Mesendoderm (in vitro differentiated cells): ENCODE data around the gene PARP11.

Experiments
- DNase-seq: peaks from one replicate; pipeline ENCODE4 v3.0.0; 2013
- H2AK5ac ChIP-seq: 2 replicates; pipeline ENCODE4 v1.6.1; 2013; ENCODE audit warnings: low read length, inconsistent platforms
- H2BK120ac ChIP-seq: 2 replicates; pipeline ENCODE4 v1.6.1; 2013; ENCODE audit warnings: low read depth, mild to moderate bottlenecking, low read length, moderate library complexity, mixed read lengths
- H2BK15ac ChIP-seq: replicated peaks from 2 replicates; pipeline ENCODE4 v1.6.1; 2013; ENCODE audit warnings: low read depth, mild to moderate bottlenecking, moderate library complexity
- H2BK5ac ChIP-seq: 2 replicates; pipeline ENCODE4 v1.6.1; 2013; ENCODE audit warnings: low read length, inconsistent platforms
- H3K18ac ChIP-seq: 2 replicates; pipeline ENCODE4 v1.6.1; 2013; ENCODE audit warnings: mild to moderate bottlenecking, low read length, mixed read lengths
- H3K23ac ChIP-seq: one replicate; pipeline ENCODE4 v1.6.1; 2013; ENCODE audit warnings: low read length
- H3K27ac ChIP-seq: 2 replicates; pipeline ENCODE4 v1.5.1; 2013; ENCODE audit warnings: low read depth, mild to moderate bottlenecking, inconsistent platforms, low read length, moderate library complexity
- H3K27me3 ChIP-seq: 2 replicates; pipeline ENCODE4 v1.6.1; 2013; ENCODE audit warnings: low read length, control low read depth, mild to moderate bottlenecking, inconsistent platforms; ENCODE audit not compliant: insufficient read depth, poor library complexity
- H3K36me3 ChIP-seq: 2 replicates; pipeline ENCODE4 v1.6.1; 2013; ENCODE audit warnings: low read length, inconsistent platforms; ENCODE audit not compliant: control insufficient read depth, insufficient read depth
- H3K4ac ChIP-seq: one replicate; pipeline ENCODE4 v1.6.1; 2013; ENCODE audit warnings: low read depth, mild to moderate bottlenecking, low read length, moderate library complexity
- H3K4me1 ChIP-seq: 2 replicates; pipeline ENCODE4 v1.6.1; 2013; ENCODE audit warnings: low read depth, low read length, inconsistent platforms; ENCODE audit not compliant: control insufficient read depth
- H3K4me2 ChIP-seq: 2 replicates; pipeline ENCODE4 v1.6.1; 2013; ENCODE audit warnings: low read length
- H3K4me3 ChIP-seq: 2 replicates; pipeline ENCODE4 v1.5.1; 2013; ENCODE audit warnings: mild to moderate bottlenecking, low read length
- H3K56ac ChIP-seq: one replicate; pipeline ENCODE4 v1.6.1; 2013; ENCODE audit warnings: low read length
- H3K79me1 ChIP-seq: 2 replicates; pipeline ENCODE4 v1.6.1; 2013; ENCODE audit warnings: low read length, inconsistent platforms
- H3K79me2 ChIP-seq: 2 replicates; pipeline ENCODE4 v1.6.1; 2013; ENCODE audit warnings: mild to moderate bottlenecking, low read length; ENCODE audit not compliant: control insufficient read depth, insufficient read depth
- H3K9ac ChIP-seq: 2 replicates; pipeline ENCODE4 v1.6.1; 2013; ENCODE audit warnings: low read length, inconsistent platforms
- H4K5ac ChIP-seq: one replicate; pipeline ENCODE4 v1.6.1; 2013; ENCODE audit warnings: low read length
- H4K8ac ChIP-seq: one replicate; pipeline ENCODE4 v1.6.1; 2013; ENCODE audit warnings: low read depth, mild to moderate bottlenecking, control low read depth, low read length, moderate library complexity
- WGBS: extraction: QIAGEN DNeasy Blood & Tissue Kit; methylation state at CpG from one replicate; pipeline ENCODE4 v1.1.7; 2013; ENCODE audit warnings: low lambda C conversion rate, missing lambda C conversion rate; ENCODE audit not compliant: insufficient coverage; ENCODE audit errors: extremely low coverage; 5-methylcytosine and 5-hydroxymethylcytosine counted together

The PARP11 gene

DNA sequence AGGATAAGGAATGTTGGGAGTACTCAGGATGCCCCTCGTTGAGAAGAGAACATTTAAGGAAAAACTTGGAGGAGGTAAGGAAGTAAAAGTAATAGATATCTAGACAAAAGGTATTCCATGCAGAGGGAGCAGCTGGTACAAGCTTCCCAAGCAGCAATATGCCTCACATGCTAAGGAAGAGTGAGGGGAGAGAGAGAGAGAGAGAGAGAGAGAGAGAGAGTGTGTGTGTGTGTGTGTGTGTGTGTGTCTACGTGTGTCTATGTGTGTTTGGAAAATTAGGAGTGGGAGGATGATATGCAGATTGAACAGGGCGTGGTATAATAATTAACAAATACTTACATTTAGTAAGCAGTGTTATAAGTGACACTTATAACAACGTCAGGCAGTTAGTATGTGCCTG, 9.2 kb upstream of the PARP11 start:
- no peak overlapping the region for H3K4me2 ChIP-seq
- H3K27me3 ChIP-seq, result no peaks in the 10 kb centered on the region
- H3K18ac ChIP-seq, result peak overlapping the region; percentile 64
- peak overlapping the region; percentile 82 for H3K56ac ChIP-seq
- H2AK5ac ChIP-seq, result no peak overlapping the region
- H2BK5ac ChIP-seq, result peak overlapping the region; percentile 93
- no peak overlapping the region for H4K8ac ChIP-seq
- peak overlapping the region; percentile 99 for H2BK120ac ChIP-seq
- H3K27ac ChIP-seq, result peak overlapping the region; percentile 87
- H3K79me2 ChIP-seq, result no peaks in the 10 kb centered on the region
- no peak overlapping the region for H3K4ac ChIP-seq
- peak overlapping the region; percentile 26 for H3K9ac ChIP-seq
- H3K4me3 ChIP-seq, result no peak overlapping the region
- no peak overlapping the region for H2BK15ac ChIP-seq
- DNase-seq, result peak; percentile 33
- no peak overlapping the region for H4K5ac ChIP-seq
- H3K79me1 ChIP-seq, result no peaks in the 10 kb centered on the region
- no peaks in the 10 kb centered on the region for H3K36me3 ChIP-seq
- no peak overlapping the region for H3K23ac ChIP-seq
- H3K4me1 ChIP-seq, result peaks cover 17% of the 10 kb centered on the region
- no CpG with 5 or more reads among the region's 4 CpGs for WGBS

DNA sequence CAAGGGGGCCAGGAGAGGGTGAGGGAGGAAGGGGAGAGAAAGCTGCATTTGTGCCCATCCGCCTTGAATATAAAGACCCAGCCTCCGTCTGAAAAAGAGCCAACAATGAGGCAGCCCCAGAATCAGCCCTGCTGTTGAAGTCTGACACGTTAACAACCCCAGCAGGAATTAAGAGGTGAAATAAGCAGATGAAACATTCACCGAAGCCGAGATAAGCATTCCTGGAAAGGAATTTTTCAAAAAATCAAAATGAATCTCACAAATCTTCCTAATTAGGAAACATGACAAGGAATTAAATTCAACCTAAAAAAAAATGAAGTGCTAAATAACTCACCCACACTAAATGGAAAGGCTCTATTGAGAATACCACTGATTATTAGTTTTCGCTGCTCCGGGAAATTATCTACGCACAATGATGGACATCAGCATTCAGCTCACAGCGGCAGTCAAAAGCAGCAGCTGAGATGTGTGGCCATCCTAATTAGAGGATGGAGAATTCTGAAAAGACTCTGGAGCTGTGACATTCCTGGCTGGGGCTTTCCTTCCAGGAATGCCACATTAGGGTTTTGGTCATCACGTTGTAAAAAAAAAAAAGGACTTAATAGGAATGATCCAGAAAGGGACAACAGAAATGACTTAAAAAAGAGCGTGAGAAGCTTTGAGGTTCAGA, 8.2 kb upstream of the PARP11 start:
- Histone ChIP-seq H3K27me3 (no peaks in the 10 kb centered on the region), H4K8ac (peak overlapping the region; percentile 97), H3K36me3 (no peaks in the 10 kb centered on the region), H3K79me1 (no peaks in the 10 kb centered on the region), H2AK5ac (no peak overlapping the region), H2BK15ac (peak overlapping the region; percentile 57), H3K56ac (peak overlapping the region; percentile 73), H3K27ac (peak overlapping the region; percentile 87), H3K23ac (no peak overlapping the region), H3K4ac (peak overlapping the region; percentile 96), H3K4me1 (peaks cover 17% of the 10 kb centered on the region), H4K5ac (no peak overlapping the region), H3K4me2 (no peak overlapping the region), H2BK120ac (peak overlapping the region; percentile 98), H3K4me3 (no peak overlapping the region), H3K9ac (no peak overlapping the region), H2BK5ac (peak overlapping the region; percentile 97), H3K18ac (peak overlapping the region; percentile 97), H3K79me2 (no peaks in the 10 kb centered on the region)
- no CpG with 5 or more reads among the region's 11 CpGs for WGBS
- DNase-seq, result peak; percentile 96

DNA sequence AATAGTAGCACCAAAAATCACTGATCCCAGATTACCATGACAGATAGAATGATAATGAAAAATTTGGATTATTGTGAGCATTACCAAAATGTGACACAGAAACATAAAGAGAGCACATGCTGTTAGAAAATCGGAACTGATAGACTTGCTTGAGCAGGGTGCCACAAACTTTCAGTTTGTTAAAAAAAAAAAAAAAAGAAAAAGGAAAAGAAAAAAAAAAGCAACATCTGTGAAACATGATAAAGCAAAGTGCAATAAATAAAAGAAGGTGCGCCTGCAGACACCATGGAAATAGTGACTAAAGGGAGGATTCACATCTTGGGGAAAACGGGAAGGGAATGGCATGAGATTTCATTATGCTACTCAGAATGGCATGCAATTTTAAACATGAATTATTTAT, 6.6 kb upstream of the PARP11 start:
- Histone ChIP-seq H2BK5ac (no peak overlapping the region), H3K4me3 (no peak overlapping the region), H3K36me3 (no peaks in the 10 kb centered on the region), H3K9ac (no peak overlapping the region), H2BK15ac (peak overlapping the region; percentile 57), H2BK120ac (no peak overlapping the region), H3K18ac (no peak overlapping the region), H3K23ac (no peak overlapping the region), H3K27ac (no peak overlapping the region), H3K79me2 (no peaks in the 10 kb centered on the region), H4K8ac (no peak overlapping the region), H3K56ac (no peak overlapping the region), H4K5ac (no peak overlapping the region), H3K4ac (peak overlapping the region; percentile 70), H2AK5ac (no peak overlapping the region), H3K79me1 (no peaks in the 10 kb centered on the region), H3K4me1 (peaks cover 17% of the 10 kb centered on the region), H3K4me2 (no peak overlapping the region), H3K27me3 (no peaks in the 10 kb centered on the region)
- no CpG with 5 or more reads among the region's 3 CpGs for WGBS
- DNase-seq, result no peak

DNA sequence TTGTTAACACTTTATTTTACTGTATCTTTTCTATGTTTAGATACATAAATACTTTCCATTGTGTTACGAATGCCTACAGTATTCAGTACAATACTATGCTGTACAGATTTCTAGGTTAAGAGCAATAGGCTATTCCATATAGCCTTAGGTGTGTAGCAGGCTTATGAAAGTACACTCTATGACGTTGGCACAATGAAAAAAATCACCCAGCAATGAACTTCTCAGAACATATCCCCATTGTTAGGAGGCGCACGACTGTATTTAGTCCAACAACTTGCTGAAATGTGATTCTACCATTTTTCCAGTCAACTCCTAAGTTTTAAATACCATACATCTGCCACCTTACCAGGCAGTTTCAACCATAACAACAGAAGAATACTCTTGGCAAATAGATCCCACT, 1.8 kb downstream of the PARP11 start:
- peaks cover 18% of the 10 kb centered on the region for H3K79me2 ChIP-seq
- WGBS, result no CpG with 5 or more reads among the region's 4 CpGs
- H2AK5ac ChIP-seq, result no peak overlapping the region
- H3K4me1 ChIP-seq, result peaks cover 8% of the 10 kb centered on the region
- no peak for DNase-seq
- no peak overlapping the region for H3K4me3 ChIP-seq
- H3K4ac ChIP-seq, result no peak overlapping the region
- no peaks in the 10 kb centered on the region for H3K36me3 ChIP-seq
- no peak overlapping the region for H4K5ac ChIP-seq
- H3K56ac ChIP-seq, result peak overlapping the region; percentile 89
- H3K18ac ChIP-seq, result no peak overlapping the region
- H2BK5ac ChIP-seq, result no peak overlapping the region
- H3K27me3 ChIP-seq, result no peaks in the 10 kb centered on the region
- H3K27ac ChIP-seq, result no peak overlapping the region
- no peak overlapping the region for H2BK15ac ChIP-seq
- peak overlapping the region; percentile 86 for H3K9ac ChIP-seq
- H4K8ac ChIP-seq, result no peak overlapping the region
- no peak overlapping the region for H2BK120ac ChIP-seq
- H3K23ac ChIP-seq, result no peak overlapping the region
- H3K79me1 ChIP-seq, result peaks cover 22% of the 10 kb centered on the region
- H3K4me2 ChIP-seq, result peak overlapping the region; percentile 5

DNA sequence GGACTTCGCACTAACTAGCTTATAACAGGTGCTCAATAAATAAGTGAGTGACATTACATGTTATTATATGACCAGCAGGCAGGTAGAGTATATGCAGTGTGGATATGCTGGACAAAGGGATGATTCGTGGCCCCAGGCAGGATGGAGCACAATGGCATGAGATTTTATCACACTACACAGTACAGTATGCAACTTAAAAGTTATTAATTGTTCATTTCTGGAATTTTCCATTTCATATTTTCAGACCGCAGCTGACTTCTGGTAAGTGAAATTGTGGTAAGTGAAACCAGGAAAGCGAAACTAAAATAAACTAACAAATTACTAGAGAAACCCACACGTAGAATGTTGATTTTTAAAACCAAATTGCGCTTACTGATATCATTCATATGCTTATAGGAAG, 3.3 kb downstream of the PARP11 start:
- no peak for DNase-seq
- H3K4me1 ChIP-seq, result peaks cover 8% of the 10 kb centered on the region
- no peaks in the 10 kb centered on the region for H3K36me3 ChIP-seq
- peaks cover 18% of the 10 kb centered on the region for H3K79me2 ChIP-seq
- H3K9ac ChIP-seq, result no peak overlapping the region
- no peak overlapping the region for H3K4me2 ChIP-seq
- no CpG with 5 or more reads among the region's 6 CpGs for WGBS
- H3K27ac ChIP-seq, result no peak overlapping the region
- H3K27me3 ChIP-seq, result no peaks in the 10 kb centered on the region
- no peak overlapping the region for H3K4ac ChIP-seq
- H3K4me3 ChIP-seq, result no peak overlapping the region
- H3K79me1 ChIP-seq, result peaks cover 22% of the 10 kb centered on the region
- H2BK120ac ChIP-seq, result no peak overlapping the region
- H2AK5ac ChIP-seq, result no peak overlapping the region
- H2BK5ac ChIP-seq, result no peak overlapping the region
- H3K56ac ChIP-seq, result no peak overlapping the region
- no peak overlapping the region for H4K5ac ChIP-seq
- no peak overlapping the region for H4K8ac ChIP-seq
- no peak overlapping the region for H2BK15ac ChIP-seq
- no peak overlapping the region for H3K23ac ChIP-seq
- H3K18ac ChIP-seq, result no peak overlapping the region

DNA sequence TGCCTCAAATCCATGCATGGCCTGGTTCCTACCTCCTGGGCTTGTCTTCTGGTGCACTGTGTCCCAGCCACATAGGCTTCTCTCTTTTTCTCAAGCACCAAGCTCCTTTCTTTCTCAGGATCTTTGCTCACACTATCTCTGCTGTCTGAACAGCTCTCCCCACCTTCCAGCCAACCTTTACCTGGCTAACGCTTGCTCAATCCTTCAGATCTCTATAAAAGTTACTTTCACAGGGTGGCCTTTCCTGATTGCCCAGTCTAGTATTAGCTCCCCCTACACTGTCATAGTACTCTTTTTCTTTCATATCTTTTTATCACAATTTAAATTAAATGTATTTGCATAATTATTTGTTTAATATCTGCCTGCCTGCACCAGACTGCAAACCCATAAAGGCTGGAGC, 3.8 kb downstream of the PARP11 start:
- H3K27ac ChIP-seq, result no peak overlapping the region
- H3K4ac ChIP-seq, result no peak overlapping the region
- peaks cover 8% of the 10 kb centered on the region for H3K4me1 ChIP-seq
- peaks cover 18% of the 10 kb centered on the region for H3K79me2 ChIP-seq
- H3K36me3 ChIP-seq, result no peaks in the 10 kb centered on the region
- no peak overlapping the region for H3K4me2 ChIP-seq
- no peak overlapping the region for H2BK5ac ChIP-seq
- no CpG with 5 or more reads among the region's 1 CpG for WGBS
- H3K23ac ChIP-seq, result no peak overlapping the region
- H3K9ac ChIP-seq, result no peak overlapping the region
- H3K4me3 ChIP-seq, result no peak overlapping the region
- H3K27me3 ChIP-seq, result no peaks in the 10 kb centered on the region
- no peak overlapping the region for H3K56ac ChIP-seq
- no peak overlapping the region for H4K8ac ChIP-seq
- DNase-seq, result no peak
- H2BK15ac ChIP-seq, result no peak overlapping the region
- no peak overlapping the region for H3K18ac ChIP-seq
- peaks cover 22% of the 10 kb centered on the region for H3K79me1 ChIP-seq
- H2BK120ac ChIP-seq, result no peak overlapping the region
- H2AK5ac ChIP-seq, result no peak overlapping the region
- H4K5ac ChIP-seq, result no peak overlapping the region
